GM12865 (cell line): ENCODE measurements around the gene CD99.

Experiments used
- DNase-seq: peaks from one replicate; pipeline ENCODE4 v3.0.0; 2010; ENCODE audit warnings: low read depth
- H3K4me3 ChIP-seq: 2 replicates; pipeline ENCODE4 v1.5.1; 2011; ENCODE audit warnings: mild to moderate bottlenecking, low read depth, low read length, control low read depth
- CTCF ChIP-seq: IDR thresholded peaks from 2 replicates; pipeline ENCODE4 v1.5.1; 2011; ENCODE audit warnings: low read length, control low read depth, low read depth, inconsistent platforms; ENCODE audit not compliant: insufficient read depth; ENCODE audit errors: missing control alignments

CD99 gene

DNA sequence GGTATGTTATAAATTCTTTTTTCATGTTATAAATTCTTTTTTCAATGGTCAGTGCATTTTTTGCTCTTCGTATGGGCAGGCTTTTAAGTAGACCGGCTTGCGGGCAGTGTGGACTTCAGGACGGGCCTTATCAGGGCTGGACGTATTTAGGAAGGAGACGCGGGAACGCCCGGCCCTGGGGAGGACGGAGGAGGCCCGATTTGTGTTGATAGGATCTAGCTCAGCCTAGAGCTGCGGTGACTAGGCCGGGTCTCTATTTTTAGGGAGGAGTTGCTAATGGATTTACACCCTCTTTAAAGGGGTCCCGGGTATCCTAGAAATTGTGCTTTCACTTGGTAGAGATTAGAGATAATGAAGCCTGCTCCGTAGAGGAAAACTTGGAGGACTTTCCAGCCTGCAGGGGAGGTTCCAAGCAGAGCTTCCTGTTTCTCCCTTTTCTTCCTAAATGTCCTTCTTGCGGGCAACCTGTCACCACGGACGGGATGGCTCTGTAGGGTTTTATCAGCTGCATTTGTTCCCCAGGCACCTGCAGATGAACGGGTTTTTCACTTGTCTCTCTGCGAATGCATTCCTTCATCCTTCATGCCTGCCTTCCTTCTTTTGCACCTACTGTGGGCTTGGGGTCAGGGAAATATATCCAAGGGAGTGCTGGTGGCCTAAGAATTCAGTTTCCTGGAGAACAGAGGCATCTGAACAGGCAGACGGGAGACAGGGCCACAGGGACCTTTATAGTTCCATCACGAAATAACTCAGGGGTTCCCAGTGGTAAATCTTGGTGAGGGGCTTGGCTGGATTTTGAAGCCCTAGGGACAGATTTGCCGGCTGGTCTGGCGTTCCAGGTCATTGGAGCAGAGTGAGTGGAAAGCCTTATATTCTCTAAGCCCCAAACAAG lies 1.4 kb downstream of the CD99 start:
- peak overlapping the region; percentile 80 for H3K4me3 ChIP-seq
- DNase-seq: no peak
- no peak for TF ChIP-seq CTCF

GRCh38 chrX:2693113-2694002 lies 2.3 kb downstream of the CD99 start:
- DNase-seq: no peak
- no peak overlapping the region; the same call in 1 of the 2 replicates for H3K4me3 ChIP-seq
- TF ChIP-seq CTCF: no peak

- DNase-seq: no peak
- TF ChIP-seq CTCF: no peak
- H3K4me3 ChIP-seq: no peak overlapping the region
These were observed 3.8 kb downstream of the CD99 start for GRCh38 chrX:2694914-2695267.

DNA sequence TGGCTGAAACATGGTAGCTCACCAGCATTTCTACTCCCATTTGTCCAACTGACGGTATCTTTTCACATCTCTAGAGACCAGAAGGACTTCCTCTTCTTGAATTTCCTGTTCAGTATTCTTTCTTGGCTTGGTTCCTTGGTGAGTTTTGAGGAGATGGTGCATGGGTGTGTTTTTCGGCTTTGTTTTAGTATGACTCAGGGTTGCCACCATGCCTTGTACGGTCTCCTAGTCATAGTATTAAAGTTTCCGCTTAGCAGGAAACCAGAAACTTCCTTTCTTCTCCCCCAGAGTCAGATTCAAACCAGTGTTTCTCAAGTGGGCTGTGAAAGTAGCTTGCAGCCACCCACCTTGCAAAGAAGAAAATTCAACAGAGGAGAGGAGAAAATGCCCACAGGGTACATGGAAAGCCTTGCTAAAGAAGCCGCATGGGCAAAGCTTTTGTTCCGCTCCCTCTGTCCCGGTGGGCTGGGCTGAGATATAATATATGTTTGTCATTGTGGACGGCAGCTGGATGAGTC lies 5.7 kb downstream of the CD99 start:
- TF ChIP-seq CTCF: no peak
- no peak overlapping the region for H3K4me3 ChIP-seq
- DNase-seq: peak; percentile 82

DNA sequence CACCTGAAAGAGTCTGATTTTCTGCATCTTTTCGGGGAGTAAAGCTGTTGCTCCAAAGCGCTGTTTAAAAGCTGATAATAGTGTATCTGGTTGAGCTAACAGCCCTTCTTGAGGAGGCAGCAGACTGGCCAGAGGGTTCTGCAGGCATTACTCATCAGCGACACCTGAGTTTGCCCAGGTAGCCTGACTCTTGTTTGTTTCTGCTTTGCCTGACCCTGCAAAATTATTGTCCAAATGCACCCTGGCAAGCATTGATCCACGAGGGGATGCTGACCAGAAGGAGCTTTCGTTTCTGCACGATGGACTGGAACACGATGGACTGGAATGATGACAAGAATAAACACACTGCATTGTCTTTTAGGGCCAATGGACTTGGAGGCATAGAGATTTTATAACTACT lies 6.2 kb downstream of the CD99 start:
- no peak overlapping the region for H3K4me3 ChIP-seq
- no peak for TF ChIP-seq CTCF

GRCh38 chrX:2697741-2698299 lies 6.7 kb downstream of the CD99 start:
- no peak overlapping the region for H3K4me3 ChIP-seq

More for the DNA sequence above, 6.2 kb downstream of the CD99 start:
- no peak for DNase-seq

More at GRCh38 chrX:2697741-2698299, 6.7 kb downstream of the CD99 start:
- no peak for TF ChIP-seq CTCF
- DNase-seq: no peak
